HG03342 (cell line): Measurements from ENCODE around the gene LRRC56.
A peak's percentile ranks its signal among the peaks of the same experiment; 100 is the strongest.
"Not testable (repeated sequence)": the region's sequence is repeated elsewhere in the genome, so short reads cannot be mapped to it uniquely, and the experiment has no call there.

Source experiments
- ATAC-seq: cut with Tn5 transposase; IDR thresholded peaks from one replicate; pipeline ENCODE4 v1.9.1; 2021; ENCODE audit warnings: mild to moderate bottlenecking, moderate library complexity; ENCODE audit not compliant: unreplicated experiment

The LRRC56 gene

GRCh38 chr11:501001-501682 lies 36.2 kb upstream of the LRRC56 start:
- ATAC-seq: no peak

GRCh38 chr11:501683-502287 lies 35.5 kb upstream of the LRRC56 start:
- no peak for ATAC-seq

- no peak for ATAC-seq
These were observed 34.8 kb upstream of the LRRC56 start for GRCh38 chr11:502288-503178.

- ATAC-seq: no peak
These were observed 33.9 kb upstream of the LRRC56 start for GRCh38 chr11:503179-503981.

- no peak for ATAC-seq
These were observed 33.0 kb upstream of the LRRC56 start for GRCh38 chr11:504053-504993.

- no peak for ATAC-seq
These were observed 32.4 kb upstream of the LRRC56 start for GRCh38 chr11:504994-505344.

GRCh38 chr11:506238-506994 lies 30.9 kb upstream of the LRRC56 start:
- ATAC-seq: peak; percentile 71

GRCh38 chr11:506995-507726 lies 30.2 kb upstream of the LRRC56 start, which contains the start of gene RNH1:
Gene RNH1, minus strand, starts transcription at chr11:507242. Its CDS starts 5,080 bp downstream, at chr11:502162.
- peak; percentile 43 for ATAC-seq

GRCh38 chr11:507727-508515 lies 29.4 kb upstream of the LRRC56 start:
- no peak for ATAC-seq

- ATAC-seq: no peak
These were observed 28.4 kb upstream of the LRRC56 start for GRCh38 chr11:508956-509355.

GRCh38 chr11:512761-513595 lies 24.3 kb upstream of the LRRC56 start:
- no peak for ATAC-seq

GRCh38 chr11:514606-515005 lies 22.7 kb upstream of the LRRC56 start:
- ATAC-seq: no peak

- no peak for ATAC-seq
These were observed 22.2 kb upstream of the LRRC56 start for GRCh38 chr11:515131-515530.

GRCh38 chr11:516400-516799 lies 20.9 kb upstream of the LRRC56 start:
- no peak for ATAC-seq

- ATAC-seq: not testable (repeated sequence)
These were observed 20.2 kb upstream of the LRRC56 start for GRCh38 chr11:516918-517685.
